Activated B cell treated with CpG ODN at 0.5 μM for 24 hours (primary cell): ENCODE results near the gene LLGL1. TPM values are rescaled to one million over a fixed set of nuclear protein-coding genes. Genes with fewer than 3 reads are reported as not detected.

ENCODE experiments used
- ATAC-seq: fragments of 200-7000 bp; cut with Tn5 transposase; one replicate; pipeline ENCODE4 v1.10.0; 2021; ENCODE audit warnings: low read depth, mild to moderate bottlenecking, moderate library complexity
- CTCF ChIA-PET: fragments of 350-600 bp; sonication (Branson Sonifier 250); formaldehyde crosslinking; loops from one replicate; lab custom pipeline; 2021; ENCODE audit warnings: antibody characterized with exemption; lab: Charles Lee
- POLR2A ChIA-PET: fragments of 350-600 bp; sonication (Branson Sonifier 250); formaldehyde crosslinking; loops from one replicate; lab custom pipeline; 2021; ENCODE audit warnings: antibody characterized with exemption; lab: Charles Lee
- DNase-seq: peaks from one replicate; pipeline ENCODE4 v3.0.0; 2022
- H3K27ac Mint-ChIP-seq: one replicate; pipeline ENCODE4 v1.8.0; 2020; ENCODE audit warnings: mixed read lengths
- H3K27me3 Mint-ChIP-seq: one replicate; pipeline ENCODE4 v1.8.0; 2021; ENCODE audit warnings: mixed read lengths
- H3K36me3 Mint-ChIP-seq: one replicate; pipeline ENCODE4 v1.8.0; 2021; ENCODE audit warnings: low read depth, mixed read lengths
- H3K4me1 Mint-ChIP-seq: one replicate; pipeline ENCODE4 v1.8.0; 2021; ENCODE audit warnings: mixed read lengths
- H3K4me3 Mint-ChIP-seq: one replicate; pipeline ENCODE4 v1.8.0; 2020; ENCODE audit warnings: mild to moderate bottlenecking, mixed read lengths
- H3K9me3 Mint-ChIP-seq: one replicate; pipeline ENCODE4 v1.8.0; 2020; ENCODE audit warnings: mixed read lengths
- CTCF ChIP-seq: fragments of 200-600 bp; IDR thresholded peaks from one replicate; pipeline ENCODE4 v1.8.0; 2022; ENCODE audit warnings: antibody characterized with exemption, mild to moderate bottlenecking
- intact Hi-C: fragments of 100-400 bp; cut with micrococcal nuclease; formaldehyde crosslinking; loops from one replicate; pipeline ENCODE4 v1.15.1; 2024
- total RNA-seq: library from RNA; stranded (reverse); gene quantifications from 2 replicates; pipeline ENCODE4 v1.2.3, GENCODE V29; 2022

The LLGL1 gene
- total RNA-seq, 1 donor from 2014 or later, result 10.5 TPM

GRCh38 chr17:18183334-18184142, 41.9 kb upstream of the LLGL1 start, which contains the start of gene ALKBH5:
ALKBH5 (plus strand) TSS chr17:18183828; CDS start chr17:18184244, 416 bp downstream.
- TF ChIP-seq CTCF, result no peak
- Mint-ChIP-seq H3K9me3 (no peaks in the 10 kb centered on the region), H3K27ac (peak within 1 kb of the TSS; percentile 99), H3K4me1 (peaks cover 47% of the 10 kb centered on the region), H3K4me3 (peak within 1 kb of the TSS; percentile 98), H3K36me3 (peaks cover 24% of the 10 kb centered on the region), H3K27me3 (no peaks in the 10 kb centered on the region)
- intact Hi-C loops, result loop anchor here (1.0 to 2.0 kb wide), 10 partner anchors 25 to 150 kb away; partner anchors contain the start of genes ATPAF2, DRG2, GID4 and LLGL1
- POLR2A ChIA-PET, result interaction anchor here (0.6 to 4.2 kb wide), 26 partner anchors 8 to 1972 kb away, joined by 3 to 43 read pairs (median 4); partner anchors contain the start of genes AKAP10, DRG2, LLGL1 and MAPK7
- ATAC-seq (peak; percentile 82), DNase-seq (peak; percentile 98)
- CTCF ChIA-PET, result interaction anchor here (3.8 kb wide), 1 partner anchor 42 kb away, joined by 12 read pairs; no protein-coding TSS in a partner anchor

GRCh38 chr17:18184143-18185031, 41.0 kb upstream of the LLGL1 start:
- H3K27me3 Mint-ChIP-seq, result no peaks in the 10 kb centered on the region
- no peaks in the 10 kb centered on the region for H3K9me3 Mint-ChIP-seq
- TF ChIP-seq CTCF, result no peak
- ChIA-PET POLR2A (interaction anchor here (0.6 to 4.2 kb wide), 16 partner anchors 9 to 1648 kb away, joined by 3 to 43 read pairs (median 3); partner anchors contain the start of genes MAPK7, SMCR8 and TOP3A), CTCF (interaction anchor here (0.9 to 3.8 kb wide), 2 partner anchors 43 to 46 kb away, joined by 3 to 12 read pairs; no protein-coding TSS in a partner anchor)
- intact Hi-C loops, result no loop called here
- H3K36me3 Mint-ChIP-seq, result peaks cover 26% of the 10 kb centered on the region
- H3K27ac Mint-ChIP-seq, result peak overlapping the region; percentile 99
- H3K4me1 Mint-ChIP-seq, result peaks cover 49% of the 10 kb centered on the region
- H3K4me3 Mint-ChIP-seq, result peak overlapping the region; percentile 98
- ATAC-seq, result peak; percentile 6
- DNase-seq, result peak; percentile 50

GRCh38 chr17:18185391-18185790, 40.0 kb upstream of the LLGL1 start:
- ATAC-seq (no peak), DNase-seq (no peak)
- Mint-ChIP-seq H3K36me3 (peaks cover 33% of the 10 kb centered on the region), H3K4me1 (peaks cover 57% of the 10 kb centered on the region), H3K4me3 (peak overlapping the region; percentile 98), H3K27ac (peak overlapping the region; percentile 81), H3K27me3 (no peaks in the 10 kb centered on the region), H3K9me3 (no peaks in the 10 kb centered on the region)
- no peak for TF ChIP-seq CTCF
- intact Hi-C loops, result no loop called here
- ChIA-PET POLR2A (interaction anchor here (0.9 to 2.7 kb wide), 2 partner anchors 8 to 32 kb away, joined by 3 to 29 read pairs; no protein-coding TSS in a partner anchor), CTCF (interaction anchor here (1.3 to 3.8 kb wide), 2 partner anchors 10 to 44 kb away, joined by 4 to 12 read pairs; no protein-coding TSS in a partner anchor)

- ChIA-PET CTCF (interaction anchor here (1.3 to 3.8 kb wide), 2 partner anchors 11 to 44 kb away, joined by 4 to 12 read pairs; no protein-coding TSS in a partner anchor), POLR2A (no interaction called here)
- Mint-ChIP-seq H3K27me3 (no peaks in the 10 kb centered on the region), H3K9me3 (no peaks in the 10 kb centered on the region), H3K27ac (peak overlapping the region; percentile 10), H3K4me1 (peaks cover 63% of the 10 kb centered on the region), H3K4me3 (peak overlapping the region; percentile 98), H3K36me3 (peaks cover 36% of the 10 kb centered on the region)
- DNase-seq (no peak), ATAC-seq (no peak)
- intact Hi-C loops, result no loop called here
- no peak for TF ChIP-seq CTCF
Observed at GRCh38 chr17:18185832-18186626, 39.4 kb upstream of the LLGL1 start.
